Neural progenitor cell (in vitro differentiated cells): ENCODE measurements around the gene IGF2BP1. TPM values are rescaled to one million over a fixed set of nuclear protein-coding genes. Genes with fewer than 3 reads are reported as not detected.
"Not testable (repeated sequence)": the region's sequence is repeated elsewhere in the genome, so short reads cannot be mapped to it uniquely, and the experiment has no call there.

ENCODE experiments used
- DNase-seq: peaks from one replicate; pipeline ENCODE4 v3.0.0-alpha.2; 2016; ENCODE audit warnings: low spot score
- H2AFZ ChIP-seq: fragments of 200-600 bp; sonication (generic); replicated peaks from 2 replicates; pipeline ENCODE4 v1.6.1; 2016; ENCODE audit warnings: antibody characterized with exemption
- H3F3A ChIP-seq: fragments of 200-600 bp; sonication (generic); 2 replicates; pipeline ENCODE4 v1.6.1; 2016; ENCODE audit warnings: antibody characterized with exemption, low read depth
- H3K27ac ChIP-seq: fragments of 200-600 bp; sonication (generic); 2 replicates; pipeline ENCODE4 v1.5.1; 2016; ENCODE audit warnings: mild to moderate bottlenecking
- H3K27me3 ChIP-seq: fragments of 200-600 bp; sonication (generic); 2 replicates; pipeline ENCODE4 v1.6.1; 2016; ENCODE audit warnings: mild to moderate bottlenecking, moderate library complexity
- H3K36me3 ChIP-seq: fragments of 200-600 bp; sonication (generic); 2 replicates; pipeline ENCODE4 v1.5.1; 2016
- H3K4me1 ChIP-seq: fragments of 200-600 bp; sonication (generic); 2 replicates; pipeline ENCODE4 v1.6.1; 2016; ENCODE audit warnings: mixed run types
- H3K4me2 ChIP-seq: fragments of 200-600 bp; sonication (generic); 2 replicates; pipeline ENCODE4 v1.6.1; 2016
- H3K4me3 ChIP-seq: fragments of 200-600 bp; sonication (generic); 2 replicates; pipeline ENCODE4 v1.5.1; 2016
- H3K79me2 ChIP-seq: fragments of 200-600 bp; sonication (generic); 2 replicates; pipeline ENCODE4 v1.6.1; 2016; ENCODE audit warnings: low read depth
- H3K9ac ChIP-seq: fragments of 200-600 bp; sonication (generic); 2 replicates; pipeline ENCODE4 v1.6.1; 2016
- H3K9me3 ChIP-seq: fragments of 200-600 bp; sonication (generic); 2 replicates; pipeline ENCODE4 v1.5.1; 2016; ENCODE audit warnings: low read depth
- H4K20me1 ChIP-seq: fragments of 200-600 bp; sonication (generic); 2 replicates; pipeline ENCODE4 v1.6.1; 2016; ENCODE audit warnings: low read depth
- H3K27ac Mint-ChIP-seq: 3 replicates; pipeline ENCODE4 v1.8.0; 2021; ENCODE audit warnings: mixed read lengths
- H3K27me3 Mint-ChIP-seq: 2 replicates; pipeline ENCODE4 v1.8.0; 2022; ENCODE audit warnings: low read depth, mild to moderate bottlenecking, inconsistent platforms, moderate library complexity, mixed read lengths; ENCODE audit not compliant: insufficient read depth
- H3K36me3 Mint-ChIP-seq: 3 replicates; pipeline ENCODE4 v1.8.0; 2021; ENCODE audit warnings: mixed read lengths
- H3K4me1 Mint-ChIP-seq: 3 replicates; pipeline ENCODE4 v1.8.0; 2021; ENCODE audit warnings: mixed read lengths
- H3K4me3 Mint-ChIP-seq: 3 replicates; pipeline ENCODE4 v1.8.0; 2021; ENCODE audit warnings: mild to moderate bottlenecking, moderate library complexity, mixed read lengths
- H3K9me3 Mint-ChIP-seq: 3 replicates; pipeline ENCODE4 v1.8.0; 2020; ENCODE audit warnings: mixed read lengths
- CTCF ChIP-seq: fragments of 200-600 bp; sonication (generic); IDR thresholded peaks from 2 replicates; pipeline ENCODE4 v1.5.1; 2017; ENCODE audit warnings: antibody characterized with exemption, mild to moderate bottlenecking
- EZH2 ChIP-seq: fragments of 200-600 bp; sonication (generic); IDR thresholded peaks from 2 replicates; pipeline ENCODE4 v1.6.1; 2017; ENCODE audit warnings: antibody characterized with exemption, mild to moderate bottlenecking, moderate library complexity
- EZH2phosphoT487 ChIP-seq: fragments of 200-600 bp; sonication (generic); IDR thresholded peaks from 2 replicates; pipeline ENCODE4 v1.6.1; 2017; ENCODE audit warnings: antibody characterized with exemption
- total RNA-seq: library from RNA; depleted of rRNA; stranded (reverse); fragments of >200 nt; gene quantifications from 2 replicates; pipeline ENCODE4 v1.2.3, GENCODE V29; 2015; ENCODE audit warnings: low replicate concordance

Gene IGF2BP1
- total RNA-seq, 1 donor from 2014 or later: 129 TPM

- DNase-seq: no peak
- Mint-ChIP-seq H3K36me3 (no peaks in the 10 kb centered on the region), H3K4me3 (no peak overlapping the region), H3K27ac (no peak overlapping the region), H3K4me1 (no peaks in the 10 kb centered on the region), H3K9me3 (peaks cover 4% of the 10 kb centered on the region), H3K27me3 (peaks cover 2% of the 10 kb centered on the region)
- Histone ChIP-seq H3K4me2 (no peak overlapping the region), H3K79me2 (no peaks in the 10 kb centered on the region), H4K20me1 (no peaks in the 10 kb centered on the region), H3F3A (no peaks in the 10 kb centered on the region), H3K27ac (no peak overlapping the region), H2AFZ (no peak overlapping the region), H3K9me3 (no peaks in the 10 kb centered on the region), H3K9ac (no peak overlapping the region), H3K4me1 (no peaks in the 10 kb centered on the region), H3K4me3 (no peak overlapping the region), H3K36me3 (no peaks in the 10 kb centered on the region), H3K27me3 (no peaks in the 10 kb centered on the region)
- TF ChIP-seq CTCF: no peak
- TF ChIP-seq EZH2: no peak
- TF ChIP-seq EZH2phosphoT487: no peak
Observed at GRCh38 chr17:49078248-49078647, 81.1 kb downstream of the IGF2BP1 start.

- TF ChIP-seq CTCF (no peak), EZH2 (no peak)
- Histone ChIP-seq H3F3A (no peaks in the 10 kb centered on the region), H3K9ac (no peak overlapping the region)
Observed at GRCh38 chr17:49079840-49080663, 82.9 kb downstream of the IGF2BP1 start.

GRCh38 chr17:49082231-49082630, 85.0 kb downstream of the IGF2BP1 start:
- H3K36me3 ChIP-seq: no peaks in the 10 kb centered on the region
- H3F3A ChIP-seq: no peaks in the 10 kb centered on the region
- Mint-ChIP-seq H3K4me3 (no peak overlapping the region), H3K36me3 (no peaks in the 10 kb centered on the region), H3K9me3 (peaks cover 4% of the 10 kb centered on the region), H3K4me1 (peaks cover 8% of the 10 kb centered on the region), H3K27me3 (peaks cover 5% of the 10 kb centered on the region), H3K27ac (no peak overlapping the region)
- TF ChIP-seq EZH2phosphoT487 (no peak), CTCF (no peak), EZH2 (no peak)
- no peak for DNase-seq
- no peak overlapping the region for H3K4me2 ChIP-seq
- H3K9me3 ChIP-seq: no peaks in the 10 kb centered on the region
- no peak overlapping the region for H3K4me3 ChIP-seq
- no peaks in the 10 kb centered on the region for H4K20me1 ChIP-seq
- no peak overlapping the region for H2AFZ ChIP-seq
- H3K79me2 ChIP-seq: no peaks in the 10 kb centered on the region
- no peaks in the 10 kb centered on the region for H3K4me1 ChIP-seq
- no peak overlapping the region for H3K27ac ChIP-seq
- no peaks in the 10 kb centered on the region for H3K27me3 ChIP-seq
- no peak overlapping the region for H3K9ac ChIP-seq

More at GRCh38 chr17:49079840-49080663, 82.9 kb downstream of the IGF2BP1 start:
- Histone ChIP-seq H3K79me2 (no peaks in the 10 kb centered on the region), H3K4me2 (no peak overlapping the region), H3K27me3 (no peaks in the 10 kb centered on the region), H2AFZ (no peak overlapping the region), H3K4me1 (no peaks in the 10 kb centered on the region), H3K4me3 (no peak overlapping the region), H3K9me3 (no peaks in the 10 kb centered on the region), H3K27ac (no peak overlapping the region), H4K20me1 (no peaks in the 10 kb centered on the region), H3K36me3 (no peaks in the 10 kb centered on the region)
- H3K4me3 Mint-ChIP-seq: no peak overlapping the region
- no peaks in the 10 kb centered on the region for H3K4me1 Mint-ChIP-seq
- peaks cover 4% of the 10 kb centered on the region for H3K9me3 Mint-ChIP-seq
- DNase-seq: no peak
- H3K36me3 Mint-ChIP-seq: no peaks in the 10 kb centered on the region
- H3K27me3 Mint-ChIP-seq: peaks cover 2% of the 10 kb centered on the region
- H3K27ac Mint-ChIP-seq: no peak overlapping the region

GRCh38 chr17:49085046-49085445, 87.9 kb downstream of the IGF2BP1 start:
- H3K9me3 Mint-ChIP-seq, H3K27me3 ChIP-seq, H3K4me2 ChIP-seq, H3K9ac ChIP-seq, DNase-seq, H3K27ac Mint-ChIP-seq, H3K4me3 Mint-ChIP-seq, H4K20me1 ChIP-seq, H3K9me3 ChIP-seq, H3K27ac ChIP-seq, H3K79me2 ChIP-seq, H3F3A ChIP-seq, H3K36me3 Mint-ChIP-seq, H3K27me3 Mint-ChIP-seq, H3K4me3 ChIP-seq, H3K4me1 ChIP-seq, H2AFZ ChIP-seq, H3K36me3 ChIP-seq: not testable (repeated sequence)
- H3K4me1 Mint-ChIP-seq: peaks cover 10% of the 10 kb centered on the region
